HepG2 (cell line): Measurements from ENCODE around the gene MYO10. TPM values are rescaled to one million over a fixed set of nuclear protein-coding genes. Genes with fewer than 3 reads are reported as not detected.
"Not testable (repeated sequence)": the region's sequence is repeated elsewhere in the genome, so short reads cannot be mapped to it uniquely, and the experiment has no call there.

Experiments
- ATAC-seq: fragments of 200-7000 bp; cut with Tn5 transposase; 3 replicates; pipeline ENCODE4 v1.9.1; 2020; ENCODE audit warnings: mild to moderate bottlenecking, moderate library complexity
- BruUV-seq: library from RNA; stranded (reverse); fragments of 400-500 nt; replicated peaks from 2 replicates; lab custom pipeline; 2021; lab: Mats Ljungman, UMichigan
- CTCF ChIA-PET: fragments of 300-600 bp; formaldehyde crosslinking; extraction: SDS; loops from one replicate; lab custom pipeline; 2021; ENCODE audit warnings: low total read pairs, inconsistent platforms, low intra/inter-chr PET ratio; lab: Yijun Ruan, JAX
- POLR2A ChIA-PET: fragments of 350-600 bp; sonication (Branson Sonifier 250); formaldehyde crosslinking; loops from one replicate; lab custom pipeline; 2020; ENCODE audit warnings: antibody characterized with exemption, inconsistent platforms; lab: Yijun Ruan, JAX
- DNase-seq: peaks from one replicate; pipeline ENCODE4 v3.0.0-alpha.2; 2015; ENCODE audit warnings: low spot score
- FAIRE-seq: peaks from 3 replicates; lab custom pipeline; 2011; peaks lifted over from hg19 to GRCh38; lab: Jason Lieb, UNC
- H2AFZ ChIP-seq: one replicate; pipeline ENCODE4 v1.6.1; 2011; ENCODE audit warnings: low read length, inconsistent platforms
- H3K27ac ChIP-seq: fragments of 300-600 bp; 3 replicates; pipeline ENCODE4 v1.8.0; 2011; ENCODE audit warnings: mixed run types, mild to moderate bottlenecking, mixed read lengths, low read length, inconsistent platforms; ENCODE audit not compliant: insufficient read depth; ENCODE audit errors: extremely low read length
- H3K27me3 ChIP-seq, 2 experiments: fragments of 200-600 bp in 1 of 2; 2 replicates in 1 of 2; 3 replicates in 1 of 2; pipeline versions ENCODE4 v1.6.0 to v1.8.0; 2011; ENCODE audit warnings: low read length in 2 of 2, mild to moderate bottlenecking in 2 of 2, moderate library complexity in 2 of 2, inconsistent platforms in 1 of 2; ENCODE audit not compliant: insufficient read depth in 2 of 2, control insufficient read depth in 1 of 2
- H3K36me3 ChIP-seq, 2 experiments: fragments of 200-600 bp in 1 of 2; replicated peaks in 1 of 2; 2 replicates in 1 of 2; 3 replicates in 1 of 2; pipeline versions ENCODE4 v1.5.1 to v1.8.0; 2011; ENCODE audit warnings: low read length in 2 of 2, inconsistent platforms in 1 of 2; ENCODE audit not compliant: insufficient read depth in 2 of 2, control insufficient read depth in 1 of 2
- H3K4me1 ChIP-seq: 2 replicates; pipeline ENCODE4 v1.5.1; 2012; ENCODE audit warnings: low read length, inconsistent platforms; ENCODE audit not compliant: insufficient read depth
- H3K4me2 ChIP-seq: 2 replicates; pipeline ENCODE4 v1.6.0; 2011; ENCODE audit warnings: low read depth, low read length, inconsistent platforms
- H3K4me3 ChIP-seq, 3 experiments: fragments of 200-600 bp in 1 of 3; sonication (generic), shearing (Covaris generic) in 1 of 3; replicated peaks in 1 of 3; 2 replicates each; pipeline ENCODE4 v1.5.1; 2011 to 2016; ENCODE audit warnings: low read length in 3 of 3, inconsistent platforms in 2 of 3, low read depth in 2 of 3, mild to moderate bottlenecking in 2 of 3, control low read depth in 1 of 3, mixed read lengths in 1 of 3; ENCODE audit not compliant: insufficient read depth in 1 of 3
- H3K79me2 ChIP-seq: one replicate; pipeline ENCODE4 v1.6.1; 2011; ENCODE audit warnings: low read length, inconsistent platforms; ENCODE audit not compliant: insufficient read depth
- H3K9ac ChIP-seq: 2 replicates; pipeline ENCODE4 v1.6.0; 2011; ENCODE audit warnings: mild to moderate bottlenecking, low read depth, low read length, inconsistent platforms; ENCODE audit not compliant: insufficient read depth
- H3K9me3 ChIP-seq: 2 replicates; pipeline ENCODE4 v1.5.1; 2012; ENCODE audit warnings: mild to moderate bottlenecking, low read length
- H4K20me1 ChIP-seq: 2 replicates; pipeline ENCODE4 v1.6.0; 2011; ENCODE audit warnings: inconsistent platforms, mild to moderate bottlenecking, low read length, moderate library complexity; ENCODE audit not compliant: insufficient read depth
- BRF2 ChIP-seq: sonication (generic); formaldehyde crosslinking; IDR thresholded peaks from 2 replicates; pipeline ENCODE4 v1.8.1; 2022; ENCODE audit warnings: mild to moderate bottlenecking, missing genetic modification reagents
- RBM22 ChIP-seq: fragments of 200-400 bp; formaldehyde crosslinking; optimal IDR thresholded peaks from 2 replicates; pipeline ENCODE3; 2017; ENCODE audit warnings: mild to moderate bottlenecking, low read length, moderate library complexity
- SNRNP70 ChIP-seq: fragments of 200-400 bp; formaldehyde crosslinking; IDR thresholded peaks from 2 replicates; pipeline ENCODE4 v1.6.1; 2017; ENCODE audit warnings: mild to moderate bottlenecking, low read depth, low read length, moderate library complexity
- ZNF550 ChIP-seq: sonication (generic); formaldehyde crosslinking; IDR thresholded peaks from 2 replicates; pipeline ENCODE4 v1.4.0; 2020; ENCODE audit warnings: mild to moderate bottlenecking, missing genetic modification reagents, borderline replicate concordance
- ZNF891 ChIP-seq: sonication (generic); formaldehyde crosslinking; IDR thresholded peaks from 2 replicates; pipeline ENCODE4 v1.5.0; 2020; ENCODE audit warnings: mild to moderate bottlenecking, missing genetic modification reagents
- WGBS: methylation state at CpG from one replicate; pipeline ENCODE4 v1.1.6; 2017; ENCODE audit warnings: low lambda C conversion rate; 5-methylcytosine and 5-hydroxymethylcytosine counted together
- in situ Hi-C: cut with HindIII; loops from 2 replicates; pipeline ENCODE4 v1.10.0; 2017; ENCODE audit warnings: low pct_unique_long_range_greater_than_20kb; ENCODE audit not compliant: extremely low pct_ligation_motif_present
- intact Hi-C: fragments of 100-400 bp; cut with micrococcal nuclease; formaldehyde crosslinking; loops from one replicate; pipeline ENCODE4 v1.10.0; 2022; ENCODE audit not compliant: unreplicated experiment
- polyA plus RNA-seq, 8 experiments: library from polyadenylated mRNA; depleted of rRNA in 3 of 8; stranded (reverse) in 7 of 8; unstranded in 1 of 8; fragments of >200 nt; fragmentation: Illumina TruSeq in 4 of 8; extraction: Trizol in 4 of 8; gene quantifications; 2 replicates each; pipeline versions ENCODE4 v1.2.1 to v1.2.3, GENCODE V29; 2011 to 2016; ENCODE audit warnings: low read depth in 4 of 8, missing spikeins in 1 of 8, mixed read lengths in 1 of 8; ENCODE audit not compliant: insufficient read depth in 1 of 8
- total RNA-seq, 5 experiments: library from RNA; depleted of rRNA; stranded (reverse); fragments of >200 nt; fragmentation: Illumina TruSeq; extraction: Trizol; gene quantifications; 2 replicates each; pipeline ENCODE4 v1.2.3, GENCODE V29; 2016; ENCODE audit warnings: low read depth in 1 of 5

MYO10 gene
- total and polyA plus RNA-seq, 2 of the 13 experiments (the other 11 are each of a cell fraction or from before 2014, with no cell fraction given): 4.5 to 14.0 TPM

GRCh38 chr5:16654647-16655334, 281.3 kb downstream of the MYO10 start:
- FAIRE-seq (no peak), DNase-seq (no peak), ATAC-seq (no peak)
- intact Hi-C loops: no loop called here
- CTCF ChIA-PET: no interaction called here
- Histone ChIP-seq H3K27me3 (no peaks in the 10 kb centered on the region; a peak in 3 of 5 replicates), H3K9me3 (no peaks in the 10 kb centered on the region), H3K79me2 (no peaks in the 10 kb centered on the region), H3K27ac (no peak overlapping the region), H3K9ac (no peak overlapping the region), H3K36me3 (no peaks in the 10 kb centered on the region), H2AFZ (no peak overlapping the region), H3K4me2 (no peak overlapping the region), H3K4me3 (no peak overlapping the region), H3K4me1 (no peaks in the 10 kb centered on the region), H4K20me1 (no peaks in the 10 kb centered on the region)
- BruUV-seq: no TSS peak
- whole genome bisulfite sequencing: 10% methylated on average over 5 of the region's 6 CpGs
- in situ Hi-C loops: no loop called here
- POLR2A ChIA-PET: no interaction called here
- no peak for TF ChIP-seq BRF2 (CRISPR knock-in tag)
- TF ChIP-seq ZNF550 (CRISPR knock-in tag): no peak
- TF ChIP-seq RBM22: no peak
- no peak for TF ChIP-seq ZNF891
- no peak for TF ChIP-seq SNRNP70

- DNase-seq, CTCF ChIA-PET, H3K9ac ChIP-seq, ATAC-seq, in situ Hi-C loops, H2AFZ ChIP-seq, H4K20me1 ChIP-seq, FAIRE-seq, BruUV-seq, POLR2A ChIA-PET, H3K9me3 ChIP-seq, H3K4me1 ChIP-seq, intact Hi-C loops, H3K36me3 ChIP-seq, H3K27ac ChIP-seq, H3K4me3 ChIP-seq, H3K79me2 ChIP-seq, H3K4me2 ChIP-seq, H3K27me3 ChIP-seq: not testable (repeated sequence)
- no CpG with 5 or more reads among the region's 8 CpGs for WGBS
Measured at GRCh38 chr5:16648739-16649138, 287.3 kb downstream of the MYO10 start.
